SJCRH30 (cell line): ENCODE measurements around the gene SPRR4. TPM values are rescaled to one million over a fixed set of nuclear protein-coding genes. Genes with fewer than 3 reads are reported as not detected.

Source experiments
- DNase-seq, 2 experiments: peaks; one replicate each; pipeline ENCODE4 v3.0.0-alpha.2; 2015 to 2020
- H3K27ac ChIP-seq: fragments of 250-450 bp; sonication (Bioruptor Pico); 2 replicates; pipeline ENCODE4 v1.5.1; 2020; ENCODE audit warnings: mild to moderate bottlenecking, moderate library complexity
- H3K27me3 ChIP-seq: fragments of 250-450 bp; sonication (Bioruptor Pico); 2 replicates; pipeline ENCODE4 v1.5.1; 2020; ENCODE audit warnings: mild to moderate bottlenecking, moderate library complexity
- H3K36me3 ChIP-seq: fragments of 250-450 bp; sonication (Bioruptor Pico); 2 replicates; pipeline ENCODE4 v1.5.1; 2020; ENCODE audit warnings: mild to moderate bottlenecking, moderate library complexity
- H3K4me1 ChIP-seq: fragments of 250-450 bp; sonication (Bioruptor Pico); 2 replicates; pipeline ENCODE4 v1.5.1; 2020; ENCODE audit warnings: mild to moderate bottlenecking, moderate library complexity
- H3K4me3 ChIP-seq: fragments of 250-450 bp; sonication (Bioruptor Pico); 2 replicates; pipeline ENCODE4 v1.5.1; 2020; ENCODE audit warnings: mild to moderate bottlenecking, moderate library complexity
- H3K9me3 ChIP-seq: fragments of 250-450 bp; sonication (Bioruptor Pico); replicated peaks from 2 replicates; pipeline ENCODE4 v1.5.1; 2020; ENCODE audit warnings: mild to moderate bottlenecking, moderate library complexity
- total RNA-seq: library from RNA; depleted of rRNA; stranded (reverse); fragments of >200 nt; shearing (Covaris generic); gene quantifications from 2 replicates; pipeline ENCODE4 v1.2.3, GENCODE V29; 2014

SPRR4 gene
- total RNA-seq, 1 experiment from 2014 or later: not detected

GRCh38 chr1:152959273-152959672 is 11.2 kb upstream of the SPRR4 start:
- H3K27me3 ChIP-seq: no peaks in the 10 kb centered on the region
- DNase-seq: no peak
- no peaks in the 10 kb centered on the region for H3K9me3 ChIP-seq
- no peak overlapping the region for H3K27ac ChIP-seq
- no peaks in the 10 kb centered on the region for H3K4me1 ChIP-seq
- H3K36me3 ChIP-seq: no peaks in the 10 kb centered on the region
- no peak overlapping the region for H3K4me3 ChIP-seq

- no peaks in the 10 kb centered on the region for H3K36me3 ChIP-seq
- no peak for DNase-seq
- H3K27me3 ChIP-seq: no peaks in the 10 kb centered on the region
- H3K9me3 ChIP-seq: no peaks in the 10 kb centered on the region
- H3K4me3 ChIP-seq: no peak overlapping the region
- H3K4me1 ChIP-seq: no peaks in the 10 kb centered on the region
- no peak overlapping the region for H3K27ac ChIP-seq
These were observed 10.5 kb upstream of the SPRR4 start for GRCh38 chr1:152959801-152960451.

- no peaks in the 10 kb centered on the region for H3K9me3 ChIP-seq
- H3K27ac ChIP-seq: no peak overlapping the region
- DNase-seq: no peak
- no peak overlapping the region for H3K4me3 ChIP-seq
- no peaks in the 10 kb centered on the region for H3K36me3 ChIP-seq
- H3K4me1 ChIP-seq: no peaks in the 10 kb centered on the region
- H3K27me3 ChIP-seq: no peaks in the 10 kb centered on the region
These were observed 9.9 kb upstream of the SPRR4 start for GRCh38 chr1:152960452-152961044.

GRCh38 chr1:152961226-152961891 is 9.1 kb upstream of the SPRR4 start:
- no peaks in the 10 kb centered on the region for H3K36me3 ChIP-seq
- no peaks in the 10 kb centered on the region for H3K27me3 ChIP-seq
- no peak overlapping the region for H3K27ac ChIP-seq
- H3K4me1 ChIP-seq: no peaks in the 10 kb centered on the region
- no peak overlapping the region for H3K4me3 ChIP-seq
- DNase-seq: no peak
- H3K9me3 ChIP-seq: no peaks in the 10 kb centered on the region

GRCh38 chr1:152962876-152963415 is 7.5 kb upstream of the SPRR4 start:
- no peak for DNase-seq

GRCh38 chr1:152964536-152964935 is 5.9 kb upstream of the SPRR4 start:
- Histone ChIP-seq H3K27ac (no peak overlapping the region), H3K9me3 (no peaks in the 10 kb centered on the region), H3K27me3 (no peaks in the 10 kb centered on the region), H3K36me3 (no peaks in the 10 kb centered on the region), H3K4me1 (no peaks in the 10 kb centered on the region), H3K4me3 (no peak overlapping the region)
- no peak for DNase-seq

More at GRCh38 chr1:152962876-152963415, 7.5 kb upstream of the SPRR4 start:
- Histone ChIP-seq H3K27ac (no peak overlapping the region), H3K4me3 (no peak overlapping the region), H3K36me3 (no peaks in the 10 kb centered on the region), H3K27me3 (no peaks in the 10 kb centered on the region), H3K4me1 (no peaks in the 10 kb centered on the region), H3K9me3 (no peaks in the 10 kb centered on the region)

- no peaks in the 10 kb centered on the region for H3K4me1 ChIP-seq
- DNase-seq: no peak
These were observed 4.6 kb upstream of the SPRR4 start for GRCh38 chr1:152965853-152966252.

GRCh38 chr1:152967201-152967600 is 3.2 kb upstream of the SPRR4 start:
- no peaks in the 10 kb centered on the region for H3K9me3 ChIP-seq
- H3K4me1 ChIP-seq: no peaks in the 10 kb centered on the region
- no peaks in the 10 kb centered on the region for H3K27me3 ChIP-seq
- no peak overlapping the region for H3K4me3 ChIP-seq
- H3K36me3 ChIP-seq: no peaks in the 10 kb centered on the region
- no peak for DNase-seq
- H3K27ac ChIP-seq: no peak overlapping the region

More at GRCh38 chr1:152965853-152966252, 4.6 kb upstream of the SPRR4 start:
- Histone ChIP-seq H3K36me3 (no peaks in the 10 kb centered on the region), H3K4me3 (no peak overlapping the region), H3K27me3 (no peaks in the 10 kb centered on the region), H3K27ac (no peak overlapping the region), H3K9me3 (no peaks in the 10 kb centered on the region)

- Histone ChIP-seq H3K4me1 (no peaks in the 10 kb centered on the region), H3K27me3 (no peaks in the 10 kb centered on the region), H3K27ac (no peak overlapping the region), H3K36me3 (no peaks in the 10 kb centered on the region), H3K4me3 (no peak overlapping the region), H3K9me3 (no peaks in the 10 kb centered on the region)
- DNase-seq: no peak
These were observed 2.2 kb upstream of the SPRR4 start for GRCh38 chr1:152968248-152968647.

GRCh38 chr1:152969036-152969435 is 1.4 kb upstream of the SPRR4 start:
- H3K4me3 ChIP-seq: no peak overlapping the region
- H3K4me1 ChIP-seq: no peaks in the 10 kb centered on the region
- H3K9me3 ChIP-seq: no peaks in the 10 kb centered on the region
- no peaks in the 10 kb centered on the region for H3K27me3 ChIP-seq
- no peaks in the 10 kb centered on the region for H3K36me3 ChIP-seq
- no peak for DNase-seq
- H3K27ac ChIP-seq: no peak overlapping the region

- DNase-seq: no peak
- H3K4me3 ChIP-seq: no peak overlapping the region
- no peaks in the 10 kb centered on the region for H3K9me3 ChIP-seq
- no peak overlapping the region for H3K27ac ChIP-seq
- no peaks in the 10 kb centered on the region for H3K27me3 ChIP-seq
- no peaks in the 10 kb centered on the region for H3K36me3 ChIP-seq
- H3K4me1 ChIP-seq: no peaks in the 10 kb centered on the region
These were observed 1.9 kb downstream of the SPRR4 start for GRCh38 chr1:152972196-152972886.

GRCh38 chr1:152976688-152977087 is 6.2 kb downstream of the SPRR4 start:
- Histone ChIP-seq H3K27ac (no peak overlapping the region), H3K9me3 (no peaks in the 10 kb centered on the region), H3K36me3 (no peaks in the 10 kb centered on the region), H3K4me3 (no peak overlapping the region), H3K4me1 (no peaks in the 10 kb centered on the region), H3K27me3 (no peaks in the 10 kb centered on the region)
- DNase-seq: no peak

- no peak overlapping the region for H3K27ac ChIP-seq
These were observed 7.2 kb downstream of the SPRR4 start for GRCh38 chr1:152977614-152978013.

GRCh38 chr1:152980676-152981075 is 10.2 kb downstream of the SPRR4 start:
- Histone ChIP-seq H3K9me3 (no peaks in the 10 kb centered on the region), H3K4me3 (no peak overlapping the region), H3K27me3 (no peaks in the 10 kb centered on the region), H3K4me1 (no peaks in the 10 kb centered on the region), H3K36me3 (no peaks in the 10 kb centered on the region), H3K27ac (no peak overlapping the region)
- DNase-seq: no peak

More at GRCh38 chr1:152977614-152978013, 7.2 kb downstream of the SPRR4 start:
- H3K9me3 ChIP-seq: no peaks in the 10 kb centered on the region
- H3K27me3 ChIP-seq: no peaks in the 10 kb centered on the region
- no peak for DNase-seq
- H3K36me3 ChIP-seq: no peaks in the 10 kb centered on the region
- no peaks in the 10 kb centered on the region for H3K4me1 ChIP-seq
- no peak overlapping the region for H3K4me3 ChIP-seq
